IMR-90 (cell line): ENCODE measurements around the gene MERTK. TPM values are rescaled to one million over a fixed set of nuclear protein-coding genes. Genes with fewer than 3 reads are reported as not detected.

Experiments used
- ATAC-seq: fragments of 200-7000 bp; cut with Tn5 transposase; 2 replicates; pipeline ENCODE4 v1.9.1; 2020; ENCODE audit warnings: low read depth, mild to moderate bottlenecking, moderate library complexity
- BruUV-seq: library from RNA; stranded (reverse); fragments of 400-500 nt; replicated peaks from 2 replicates; lab custom pipeline; 2021; lab: Mats Ljungman, UMichigan
- CTCF ChIA-PET: fragments of 300-600 bp; formaldehyde crosslinking; extraction: SDS; loops from one replicate; lab custom pipeline; 2021; ENCODE audit warnings: antibody characterized with exemption; lab: Yijun Ruan, JAX
- POLR2A ChIA-PET: fragments of 300-600 bp; sonication (Branson Sonifier 250); formaldehyde crosslinking; loops from one replicate; lab custom pipeline; 2022; ENCODE audit warnings: antibody characterized with exemption; ENCODE audit not compliant: unreplicated experiment; lab: Charles Lee
- DNase-seq: peaks from one replicate; pipeline ENCODE4 v3.0.0; 2013
- H2AFZ ChIP-seq: replicated peaks from 2 replicates; pipeline ENCODE3; 2013; ENCODE audit warnings: low read length, mild to moderate bottlenecking; ENCODE audit not compliant: poor library complexity
- H2AK5ac ChIP-seq: 2 replicates; pipeline ENCODE4 v1.6.1; 2013; ENCODE audit warnings: low read depth, low read length, inconsistent platforms
- H2AK9ac ChIP-seq: replicated peaks from 2 replicates; pipeline ENCODE3; 2013; ENCODE audit warnings: mild to moderate bottlenecking, low read depth, low read length, moderate library complexity; ENCODE audit not compliant: poor library complexity
- H2BK120ac ChIP-seq: 2 replicates; pipeline ENCODE4 v1.6.1; 2013; ENCODE audit warnings: low read depth, low read length, inconsistent platforms
- H2BK15ac ChIP-seq: 3 replicates; pipeline ENCODE4 v1.6.1; 2013; ENCODE audit warnings: low read depth, low read length, inconsistent platforms
- H2BK20ac ChIP-seq: 2 replicates; pipeline ENCODE4 v1.6.1; 2013; ENCODE audit warnings: low read depth, mild to moderate bottlenecking, inconsistent platforms, low read length, moderate library complexity
- H2BK5ac ChIP-seq: 2 replicates; pipeline ENCODE4 v1.6.1; 2013; ENCODE audit warnings: mild to moderate bottlenecking, low read depth, low read length, inconsistent platforms; ENCODE audit not compliant: poor library complexity, severe bottlenecking
- H3K14ac ChIP-seq: replicated peaks from 2 replicates; pipeline ENCODE4 v1.6.1; 2013; ENCODE audit warnings: low read depth, low read length, inconsistent platforms
- H3K18ac ChIP-seq: 2 replicates; pipeline ENCODE4 v1.6.1; 2013; ENCODE audit warnings: low read depth, low read length, control low read depth
- H3K23ac ChIP-seq: 2 replicates; pipeline ENCODE4 v1.6.1; 2013; ENCODE audit warnings: low read depth, low read length, inconsistent platforms
- H3K27ac ChIP-seq: 2 replicates; pipeline ENCODE4 v1.5.1; 2013; ENCODE audit warnings: mild to moderate bottlenecking, control low read depth, low read length; ENCODE audit not compliant: insufficient read depth
- H3K27me3 ChIP-seq: 2 replicates; pipeline ENCODE4 v1.6.1; 2013; ENCODE audit warnings: low read length; ENCODE audit not compliant: control insufficient read depth, insufficient read depth
- H3K36me3 ChIP-seq: 2 replicates; pipeline ENCODE4 v1.6.1; 2013; ENCODE audit warnings: low read length, mixed read lengths; ENCODE audit not compliant: control insufficient read depth, insufficient read depth
- H3K4ac ChIP-seq: 2 replicates; pipeline ENCODE4 v1.6.1; 2013; ENCODE audit warnings: low read depth, low read length, inconsistent platforms
- H3K4me1 ChIP-seq: 2 replicates; pipeline ENCODE4 v1.6.1; 2013; ENCODE audit warnings: low read length, mixed read lengths; ENCODE audit not compliant: control insufficient read depth, insufficient read depth
- H3K4me2 ChIP-seq: 2 replicates; pipeline ENCODE4 v1.6.1; 2013; ENCODE audit warnings: low read depth, mild to moderate bottlenecking, control low read depth, low read length, moderate library complexity
- H3K4me3 ChIP-seq: 2 replicates; pipeline ENCODE4 v1.5.1; 2013; ENCODE audit warnings: low read depth, mild to moderate bottlenecking, control low read depth, low read length, moderate library complexity; ENCODE audit not compliant: insufficient read depth
- H3K56ac ChIP-seq: 2 replicates; pipeline ENCODE4 v1.6.1; 2013; ENCODE audit warnings: low read length, inconsistent platforms; ENCODE audit not compliant: insufficient read depth; ENCODE audit errors: extremely low read depth
- H3K79me1 ChIP-seq, 2 experiments: 2 replicates each; pipeline ENCODE4 v1.6.1; 2013; ENCODE audit warnings: low read length in 2 of 2, inconsistent platforms in 1 of 2, low read depth in 1 of 2
- H3K9ac ChIP-seq: 2 replicates; pipeline ENCODE4 v1.6.1; 2013; ENCODE audit warnings: low read depth, low read length, control low read depth
- H3K9me1 ChIP-seq: 2 replicates; pipeline ENCODE4 v1.6.1; 2013; ENCODE audit warnings: low read length, inconsistent platforms; ENCODE audit not compliant: insufficient read depth
- H3K9me3 ChIP-seq: 2 replicates; pipeline ENCODE4 v1.6.1; 2013; ENCODE audit warnings: low read length; ENCODE audit not compliant: control insufficient read depth, insufficient read depth
- H4K20me1 ChIP-seq: 2 replicates; pipeline ENCODE4 v1.6.1; 2013; ENCODE audit warnings: low read length, inconsistent platforms; ENCODE audit not compliant: insufficient read depth
- H4K5ac ChIP-seq: 2 replicates; pipeline ENCODE4 v1.6.1; 2013; ENCODE audit warnings: mild to moderate bottlenecking, low read depth, low read length, control low read depth
- H4K8ac ChIP-seq, 2 experiments: 2 replicates each; pipeline ENCODE4 v1.6.1; 2013; ENCODE audit warnings: low read depth in 2 of 2, low read length in 2 of 2, control low read depth in 1 of 2, inconsistent platforms in 1 of 2
- H4K91ac ChIP-seq: 2 replicates; pipeline ENCODE4 v1.6.1; 2013; ENCODE audit warnings: low read depth, low read length, inconsistent platforms; ENCODE audit not compliant: insufficient read depth
- BHLHE40 ChIP-seq: fragments of 150-350 bp; IDR thresholded peaks from 2 replicates; pipeline ENCODE4 v1.6.1; 2016; ENCODE audit warnings: mild to moderate bottlenecking, low read depth, low read length
- MAZ ChIP-seq: IDR thresholded peaks from 2 replicates; pipeline ENCODE4 v1.6.1; 2012; ENCODE audit warnings: low read depth, mild to moderate bottlenecking, low read length, improper control_type of control experiment, moderate library complexity, borderline replicate concordance
- MXI1 ChIP-seq: IDR thresholded peaks from 2 replicates; pipeline ENCODE4 v1.6.1; 2012; ENCODE audit warnings: low read depth, mild to moderate bottlenecking, low read length, moderate library complexity, borderline replicate concordance
- NFE2L2 ChIP-seq: fragments of 150-350 bp; IDR thresholded peaks from 2 replicates; pipeline ENCODE4 v1.6.1; 2016; ENCODE audit warnings: low read depth, mild to moderate bottlenecking, low read length
- POLR2A ChIP-seq: IDR thresholded peaks from 2 replicates; pipeline ENCODE4 v1.6.1; 2012; ENCODE audit warnings: mild to moderate bottlenecking, low read depth, low read length
- RAD21 ChIP-seq: IDR thresholded peaks from 2 replicates; pipeline ENCODE4 v1.6.1; 2012; ENCODE audit warnings: low read length, improper control_type of control experiment
- RCOR1 ChIP-seq: IDR thresholded peaks from 2 replicates; pipeline ENCODE4 v1.6.1; 2012; ENCODE audit warnings: mild to moderate bottlenecking, low read length, improper control_type of control experiment; ENCODE audit not compliant: insufficient replicate concordance
- RFX5 ChIP-seq: IDR thresholded peaks from 2 replicates; pipeline ENCODE4 v1.8.0; 2012; ENCODE audit warnings: low read depth, mild to moderate bottlenecking, low read length, moderate library complexity
- WGBS, 2 experiments: methylation state at CpG; one replicate each; pipeline versions ENCODE4 v1.1.5 to v1.1.7; 2013; ENCODE audit warnings: missing lambda C conversion rate in 2 of 2; ENCODE audit not compliant: insufficient read length in 1 of 2; ENCODE audit errors: extremely low coverage in 2 of 2; 5-methylcytosine and 5-hydroxymethylcytosine counted together
- dilution Hi-C: fragments of 300-500 bp; cut with HindIII; formaldehyde crosslinking; loops from one replicate; pipeline ENCODE4 v1.14.3; 2018; ENCODE audit warnings: low sequenced_read_pairs; ENCODE audit not compliant: unreplicated experiment
- in situ Hi-C: fragments of 300-500 bp; cut with MboI; formaldehyde crosslinking; loops from 3 replicates; pipeline ENCODE4 v1.14.3; 2019; ENCODE audit warnings: low sequenced_read_pairs, inconsistent platforms, mixed read lengths
- intact Hi-C: fragments of 100-400 bp; cut with micrococcal nuclease; formaldehyde crosslinking; loops from 2 replicates; pipeline ENCODE4 v1.10.0; 2022
- polyA plus RNA-seq, 3 experiments: library from polyadenylated mRNA; depleted of rRNA; stranded (reverse); fragments of >200 nt; gene quantifications; 2 replicates each; pipeline ENCODE4 v1.2.3, GENCODE V29; 2012; ENCODE audit warnings: low replicate concordance in 1 of 3
- total RNA-seq: library from RNA; depleted of rRNA; stranded (reverse); fragments of >200 nt; gene quantifications from 2 replicates; pipeline ENCODE4 v1.2.3, GENCODE V29; 2012

The MERTK gene
- total and polyA plus RNA-seq, 2 of the 4 experiments (the other 2 are of a cell fraction): 0.36 to 0.62 TPM

DNA sequence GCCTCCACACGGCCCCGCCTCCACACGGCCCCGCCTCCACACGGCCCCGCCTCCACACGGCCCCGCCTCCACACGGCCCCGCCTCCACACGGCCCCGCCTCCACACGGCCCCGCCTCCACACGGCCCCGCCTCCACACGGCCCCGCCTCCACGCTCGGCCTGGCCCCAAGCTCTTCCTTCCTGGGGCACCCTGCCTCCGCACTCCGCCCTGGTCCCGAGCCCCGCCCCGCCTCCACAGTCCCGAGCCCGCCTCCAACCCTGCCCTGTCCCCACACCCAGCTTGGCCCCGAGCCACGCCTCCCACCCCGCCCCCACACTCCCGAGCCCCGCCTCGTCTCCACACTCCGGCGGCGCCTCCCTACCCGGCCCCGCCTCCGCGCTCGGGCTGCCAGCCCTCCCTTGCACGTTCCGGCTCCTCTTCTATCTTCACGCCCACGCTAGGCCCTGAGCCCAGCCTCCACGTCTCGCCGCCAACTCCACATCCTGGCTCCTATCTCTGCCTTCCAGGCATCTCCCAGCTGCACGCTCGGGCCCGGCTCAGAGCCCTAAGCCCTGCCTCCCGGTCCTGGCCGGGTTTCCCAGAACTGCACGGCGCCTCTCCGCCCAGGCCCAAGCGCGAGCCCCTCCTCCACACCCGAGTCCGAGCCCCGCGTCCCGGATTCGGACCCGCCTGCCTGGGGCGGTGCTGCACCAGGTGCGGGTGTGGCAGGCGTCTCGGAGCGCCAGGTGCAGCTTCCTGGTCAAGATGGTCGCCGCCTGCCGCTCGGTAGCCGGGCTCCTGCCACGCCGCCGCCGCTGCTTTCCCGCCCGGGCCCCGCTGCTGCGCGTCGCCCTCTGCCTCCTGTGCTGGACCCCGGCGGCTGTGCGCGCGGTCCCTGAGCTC, 156.7 kb downstream of the MERTK start, which contains the start of gene TMEM87B:
TSS of gene TMEM87B (plus strand) at position 423 of the 883 bp plus-strand sequence. CDS start at position 746, 323 bp downstream.
- Histone ChIP-seq H3K9me1 (peaks cover 14% of the 10 kb centered on the region), H3K79me1 (peaks cover 24 to 40% of the 10 kb centered on the region in 2 experiments), H4K5ac (peak within 1 kb of the TSS; percentile 73), H4K20me1 (peaks cover 22% of the 10 kb centered on the region), H2AK9ac (peak within 1 kb of the TSS; percentile 100), H3K18ac (peak within 1 kb of the TSS; percentile 99), H3K4me2 (peak within 1 kb of the TSS; percentile 84), H3K4me3 (peak within 1 kb of the TSS; percentile 87), H2AFZ (peak within 1 kb of the TSS; percentile 92), H2BK5ac (peak within 1 kb of the TSS; percentile 91), H4K91ac (peak within 1 kb of the TSS; percentile 95), H3K14ac (peak within 1 kb of the TSS; percentile 99), H2BK20ac (peak within 1 kb of the TSS; percentile 63), H2BK120ac (peak within 1 kb of the TSS; percentile 90), H3K27ac (peak within 1 kb of the TSS; percentile 95), H4K8ac (peak within 1 kb of the TSS; percentile 57 to 90), H2AK5ac (peak within 1 kb of the TSS; percentile 80), H3K9me3 (no peaks in the 10 kb centered on the region), H3K56ac (peak within 1 kb of the TSS; percentile 85), H2BK15ac (peak within 1 kb of the TSS; percentile 69; the same call in 1 of the 3 replicates), H3K4me1 (peaks cover 12% of the 10 kb centered on the region), H3K23ac (peak within 1 kb of the TSS; percentile 96), H3K4ac (peak within 1 kb of the TSS; percentile 97), H3K27me3 (no peaks in the 10 kb centered on the region), H3K36me3 (peaks cover 7% of the 10 kb centered on the region; the same call in 1 of the 2 replicates), H3K9ac (peak within 1 kb of the TSS; percentile 90)
- ATAC-seq (peak; percentile 64), DNase-seq (peak; percentile 98)
- intact Hi-C loops: loop anchor here (1.0 to 5.0 kb wide), 3 partner anchors 11 to 222 kb away; partner anchors contain the start of genes ZC3H6 and ZC3H8
- 0% methylated on average over 25 of the region's 90 CpGs; no CpG with 5 or more reads in 1 of the 2 experiments for WGBS, 2 experiments
- in situ Hi-C loops: no loop called here
- dilution Hi-C loops: no loop called here
- no peak for TF ChIP-seq RFX5
- TF ChIP-seq MXI1: peak; percentile 70; the same call in 1 of the 2 replicates
- TF ChIP-seq RAD21: 0 out of 2 replicates have a peak, but pooled peaks have one; percentile 3
- TF ChIP-seq BHLHE40: peak; percentile 96
- no peak for TF ChIP-seq NFE2L2
- TF ChIP-seq POLR2A: peak; percentile 85
- no peak for TF ChIP-seq RCOR1
- peak; percentile 80; the same call in 1 of the 2 replicates for TF ChIP-seq MAZ
- TSS peak; percentile 76 for BruUV-seq
- ChIA-PET POLR2A (interaction anchor here (0.6 kb wide), 1 partner anchor 218 kb away, joined by 8 read pairs; no protein-coding TSS in a partner anchor), CTCF (interaction anchor here (0.7 kb wide), 1 partner anchor 39 kb away, joined by 6 read pairs; no protein-coding TSS in a partner anchor)
